H1 (cell line): Measurements from ENCODE around the gene SLC22A23. TPM values are rescaled to one million over a fixed set of nuclear protein-coding genes. Genes with fewer than 3 reads are reported as not detected.

Source experiments
- CTCF ChIA-PET: fragments of 300-600 bp; sonication (Branson Sonifier 250); formaldehyde crosslinking; loops from one replicate; lab custom pipeline; 2021; ENCODE audit not compliant: partially characterized antibody; lab: Charles Lee
- POLR2A ChIA-PET: fragments of 300-600 bp; sonication (Branson Sonifier 250); formaldehyde crosslinking; loops from one replicate; lab custom pipeline; 2021; ENCODE audit warnings: inconsistent platforms; ENCODE audit not compliant: partially characterized antibody; lab: Charles Lee
- DNase-seq, 2 experiments: peaks; one replicate each; pipeline versions ENCODE4 v3.0.0 to v3.0.0-alpha.2; 2010 to 2022; ENCODE audit warnings: low spot score in 2 of 2, low read depth in 1 of 2, mixed read lengths in 1 of 2
- FAIRE-seq: peaks from 2 replicates; lab custom pipeline; 2011; peaks lifted over from hg19 to GRCh38; lab: Jason Lieb, UNC
- H2AFZ ChIP-seq: 2 replicates; pipeline ENCODE4 v1.8.1; 2012; ENCODE audit warnings: low read length, inconsistent platforms
- H2AK5ac ChIP-seq: 2 replicates; pipeline ENCODE4 v1.6.1; 2013; ENCODE audit warnings: low read depth, low read length
- H2BK120ac ChIP-seq: replicated peaks from 2 replicates; pipeline ENCODE3; 2013; ENCODE audit warnings: low read depth, low read length, inconsistent platforms
- H2BK12ac ChIP-seq: 2 replicates; pipeline ENCODE4 v1.6.1; 2013; ENCODE audit warnings: low read depth, low read length
- H2BK15ac ChIP-seq: 2 replicates; pipeline ENCODE4 v1.6.1; 2013; ENCODE audit warnings: low read length
- H2BK20ac ChIP-seq: 2 replicates; pipeline ENCODE4 v1.6.1; 2013; ENCODE audit warnings: low read length
- H2BK5ac ChIP-seq: 2 replicates; pipeline ENCODE4 v1.6.1; 2013; ENCODE audit warnings: low read depth, low read length
- H3K14ac ChIP-seq: 2 replicates; pipeline ENCODE4 v1.6.1; 2013; ENCODE audit warnings: inconsistent platforms; ENCODE audit not compliant: insufficient read length
- H3K18ac ChIP-seq: 2 replicates; pipeline ENCODE4 v1.6.1; 2013; ENCODE audit warnings: low read length; ENCODE audit errors: extremely low read depth
- H3K23ac ChIP-seq: 2 replicates; pipeline ENCODE4 v1.6.1; 2013; ENCODE audit warnings: inconsistent platforms; ENCODE audit not compliant: insufficient read length
- H3K23me2 ChIP-seq: 2 replicates; pipeline ENCODE4 v1.6.1; 2013; ENCODE audit warnings: low read depth, low read length
- H3K27ac ChIP-seq: 2 replicates; pipeline ENCODE4 v1.6.1; 2011; ENCODE audit warnings: low read depth, low read length, inconsistent platforms
- H3K27me3 ChIP-seq, 4 experiments: replicated peaks in 1 of 4; 1 replicate in 1 of 4; 2 replicates in 3 of 4; pipeline versions ENCODE4 v1.6.1 to v1.8.1; 2011 to 2013; ENCODE audit warnings: low read length in 3 of 4, mild to moderate bottlenecking in 3 of 4, inconsistent platforms in 2 of 4, mixed read lengths in 2 of 4, moderate library complexity in 1 of 4; ENCODE audit not compliant: control insufficient read depth in 3 of 4, insufficient read depth in 3 of 4; ENCODE audit errors: extremely low read depth in 1 of 4
- H3K36me3 ChIP-seq, 4 experiments: 2 replicates each; pipeline versions ENCODE4 v1.6.1 to v1.8.1; 2011 to 2013; ENCODE audit warnings: mild to moderate bottlenecking in 4 of 4, low read length in 3 of 4, moderate library complexity in 2 of 4, control low read depth in 1 of 4, inconsistent platforms in 1 of 4; ENCODE audit not compliant: insufficient read depth in 4 of 4, control insufficient read depth in 2 of 4
- H3K4ac ChIP-seq: replicated peaks from 2 replicates; pipeline ENCODE3; 2013; ENCODE audit warnings: low read length, low read depth, mixed read lengths, inconsistent platforms; ENCODE audit not compliant: insufficient read length
- H3K4me1 ChIP-seq, 4 experiments: replicated peaks in 1 of 4; 1 replicate in 1 of 4; 2 replicates in 3 of 4; pipeline versions ENCODE4 v1.6.1 to v1.8.1; 2011 to 2013; ENCODE audit warnings: low read length in 3 of 4, inconsistent platforms in 2 of 4, mixed read lengths in 1 of 4; ENCODE audit not compliant: insufficient read depth in 4 of 4, control insufficient read depth in 3 of 4
- H3K4me2 ChIP-seq, 2 experiments: 2 replicates each; pipeline versions ENCODE4 v1.6.1 to v1.8.1; 2011 to 2013; ENCODE audit warnings: low read depth in 2 of 2, low read length in 2 of 2, control low read depth in 1 of 2, inconsistent platforms in 1 of 2, mild to moderate bottlenecking in 1 of 2; ENCODE audit not compliant: insufficient read depth in 1 of 2
- H3K4me3 ChIP-seq, 4 experiments: fragments of 200-600, 300-600 bp in 1 of 4; sonication (generic), shearing (Covaris generic), sonication (Bioruptor Twin) in 1 of 4; 2 replicates each; pipeline versions ENCODE4 v1.5.1 to v1.8.1; 2011 to 2016; ENCODE audit warnings: low read length in 4 of 4, low read depth in 3 of 4, control low read depth in 2 of 4, inconsistent platforms in 2 of 4, mild to moderate bottlenecking in 2 of 4, mixed read lengths in 1 of 4, moderate library complexity in 1 of 4; ENCODE audit not compliant: insufficient read depth in 2 of 4; ENCODE audit errors: extremely low read depth in 1 of 4
- H3K56ac ChIP-seq: replicated peaks from 2 replicates; pipeline ENCODE3; 2013; ENCODE audit warnings: low read depth, mild to moderate bottlenecking, mixed read lengths, low read length, inconsistent platforms; ENCODE audit not compliant: insufficient read length
- H3K79me1 ChIP-seq: 2 replicates; pipeline ENCODE4 v1.6.1; 2013; ENCODE audit warnings: low read depth, low read length, control low read depth
- H3K79me2 ChIP-seq, 2 experiments: 2 replicates each; pipeline versions ENCODE4 v1.6.1 to v1.8.1; 2012 to 2013; ENCODE audit warnings: low read length in 2 of 2, mild to moderate bottlenecking in 2 of 2, inconsistent platforms in 1 of 2; ENCODE audit not compliant: insufficient read depth in 2 of 2, control insufficient read depth in 1 of 2
- H3K9ac ChIP-seq, 4 experiments: replicated peaks in 1 of 4; 1 replicate in 1 of 4; 2 replicates in 3 of 4; pipeline versions ENCODE4 v1.6.1 to v1.8.1; 2011 to 2013; ENCODE audit warnings: low read depth in 3 of 4, low read length in 3 of 4, control low read depth in 2 of 4, mild to moderate bottlenecking in 2 of 4, moderate library complexity in 2 of 4, inconsistent platforms in 1 of 4; ENCODE audit errors: extremely low read depth in 1 of 4
- H3K9me3 ChIP-seq, 2 experiments: 2 replicates each; pipeline versions ENCODE4 v1.6.1 to v1.8.1; 2012 to 2013; ENCODE audit warnings: mild to moderate bottlenecking in 2 of 2, moderate library complexity in 2 of 2, control low read depth in 1 of 2, inconsistent platforms in 1 of 2, low read depth in 1 of 2, low read length in 1 of 2, mixed read lengths in 1 of 2; ENCODE audit not compliant: insufficient read depth in 2 of 2
- H4K20me1 ChIP-seq, 2 experiments: replicated peaks in 1 of 2; 2 replicates each; pipeline versions ENCODE3 to v1.8.1; 2011 to 2013; ENCODE audit warnings: inconsistent platforms in 2 of 2, low read length in 2 of 2, mild to moderate bottlenecking in 1 of 2; ENCODE audit not compliant: insufficient read depth in 2 of 2, control insufficient read depth in 1 of 2
- H4K5ac ChIP-seq: 2 replicates; pipeline ENCODE4 v1.6.1; 2013; ENCODE audit warnings: low read length, low read depth, mixed read lengths, inconsistent platforms; ENCODE audit not compliant: insufficient read length
- H4K8ac ChIP-seq: 2 replicates; pipeline ENCODE4 v1.8.0; 2013; ENCODE audit warnings: mild to moderate bottlenecking, moderate library complexity, low read length, inconsistent platforms; ENCODE audit not compliant: insufficient read depth; ENCODE audit errors: extremely low read depth
- H4K91ac ChIP-seq: replicated peaks from 2 replicates; pipeline ENCODE3; 2013; ENCODE audit warnings: low read length, mixed read lengths, inconsistent platforms; ENCODE audit not compliant: insufficient read length
- BACH1 ChIP-seq: IDR thresholded peaks from 2 replicates; pipeline ENCODE4 v1.6.1; 2012; ENCODE audit warnings: low read length, improper control_type of control experiment
- CBX8 ChIP-seq: fragments of 300-800, 300-1000 bp; sonication (generic); IDR thresholded peaks from 2 replicates; pipeline ENCODE4 v1.7.1; 2016; ENCODE audit warnings: low read depth, low read length, borderline replicate concordance
- CTCF ChIP-seq, 3 experiments: IDR thresholded peaks; 1 replicate in 2 of 3; 2 replicates in 1 of 3; pipeline versions ENCODE4 v1.5.1 to v1.6.1; 2011; ENCODE audit warnings: low read length in 3 of 3, mild to moderate bottlenecking in 3 of 3, inconsistent platforms in 2 of 3, low read depth in 1 of 3, moderate library complexity in 1 of 3; ENCODE audit not compliant: insufficient read depth in 1 of 3; ENCODE audit errors: control extremely low read depth in 1 of 3
- E2F6 ChIP-seq: IDR thresholded peaks from 2 replicates; pipeline ENCODE4 v1.6.1; 2012; ENCODE audit warnings: inconsistent platforms
- EP300 ChIP-seq, 2 experiments: IDR thresholded peaks; 1 replicate in 1 of 2; 2 replicates in 1 of 2; pipeline ENCODE4 v1.6.1; 2011 to 2012; ENCODE audit warnings: low read depth in 2 of 2, low read length in 2 of 2, mild to moderate bottlenecking in 2 of 2, borderline replicate concordance in 1 of 2, inconsistent platforms in 1 of 2, moderate library complexity in 1 of 2
- GABPA ChIP-seq: IDR thresholded peaks from 2 replicates; pipeline ENCODE4 v1.6.1; 2011; ENCODE audit warnings: mild to moderate bottlenecking, low read length, moderate library complexity, borderline replicate concordance; ENCODE audit not compliant: insufficient read depth
- JUND ChIP-seq: IDR thresholded peaks from 2 replicates; pipeline ENCODE4 v1.6.1; 2011; ENCODE audit warnings: mild to moderate bottlenecking, improper control_type of control experiment, low read length
- NRF1 ChIP-seq: IDR thresholded peaks from 2 replicates; pipeline ENCODE4 v1.6.1; 2011; ENCODE audit warnings: mild to moderate bottlenecking, low read depth, low read length, improper control_type of control experiment
- SIRT6 ChIP-seq: IDR thresholded peaks from one replicate; pipeline ENCODE4 v1.7.1; 2012; ENCODE audit warnings: low read length, inconsistent platforms
- SP4 ChIP-seq: IDR thresholded peaks from 2 replicates; pipeline ENCODE4 v1.6.1; 2012; ENCODE audit warnings: low read length, inconsistent platforms
- TAF7 ChIP-seq: optimal IDR thresholded peaks from 2 replicates; pipeline ENCODE3; 2011; ENCODE audit warnings: low read depth, mild to moderate bottlenecking, inconsistent platforms, low read length, moderate library complexity, borderline replicate concordance
- WGBS, 2 experiments: shearing (Covaris generic) in 1 of 2; methylation state at CpG; one replicate each; pipeline versions ENCODE4 v1.1.6 to v1.1.7; 2013 to 2015; ENCODE audit warnings: low lambda C conversion rate in 2 of 2, mixed read lengths in 2 of 2, inconsistent platforms in 1 of 2, low coverage in 1 of 2, missing lambda C conversion rate in 1 of 2; ENCODE audit not compliant: insufficient replicate concordance in 2 of 2, insufficient coverage in 1 of 2, insufficient read length in 1 of 2; ENCODE audit errors: extremely low coverage in 1 of 2, missing lambda C conversion rate in 1 of 2; 5-methylcytosine and 5-hydroxymethylcytosine counted together
- polyA plus RNA-seq, 7 experiments: library from polyadenylated mRNA; depleted of rRNA in 3 of 7; stranded (reverse) in 5 of 7; unstranded in 2 of 7; fragments of >200 nt in 5 of 7; fragments of 200-250 nt in 2 of 7; gene quantifications; 1 replicate in 5 of 7; 2 replicates in 1 of 7; 4 replicates in 1 of 7; pipeline versions ENCODE4 v1.2.1 to v1.2.3, GENCODE V29; 2011 to 2013; ENCODE audit warnings: missing spikeins in 2 of 7, mixed read lengths in 2 of 7
- total RNA-seq: library from RNA; stranded (reverse); fragmentation: NEBNext Ultra II Directional; extraction: Animal tissue kit (Norgen Biotek cat#: 25700); gene quantifications from 2 replicates; pipeline ENCODE4 v1.2.1, GENCODE V29; 2021

SLC22A23 gene
- total and polyA plus RNA-seq, 2 of the 8 experiments (the other 6 are each of a cell fraction or from before 2014, with no cell fraction given): 9.9 to 38.4 TPM

GRCh38 chr6:3323148-3323547 lies 133.7 kb downstream of the SLC22A23 start:
- CTCF ChIA-PET: interaction anchor here (1.1 to 2.8 kb wide), 5 partner anchors 11 to 72 kb away, joined by 3 to 10 read pairs (median 5); no protein-coding TSS in a partner anchor
- no peaks in the 10 kb centered on the region for H3K9me3 ChIP-seq
- no peak overlapping the region for H3K4ac ChIP-seq
- POLR2A ChIA-PET: no interaction called here
- no peak overlapping the region for H3K14ac ChIP-seq
- H3K9ac ChIP-seq: no peak overlapping the region
- no peak overlapping the region for H2BK15ac ChIP-seq
- H3K27me3 ChIP-seq: no peaks in the 10 kb centered on the region
- H3K18ac ChIP-seq: no peak overlapping the region
- H3K4me1 ChIP-seq: peaks cover 0 to 5% (median 2%) of the 10 kb centered on the region in 4 experiments; a peak in 1 of 7 replicates
- DNase-seq (no peak), FAIRE-seq (no peak)
- H4K5ac ChIP-seq: no peak overlapping the region
- no peak overlapping the region for H2AK5ac ChIP-seq
- no peak overlapping the region for H3K56ac ChIP-seq
- H3K79me2 ChIP-seq: no peaks in the 10 kb centered on the region; a peak in 1 of 4 replicates
- H4K91ac ChIP-seq: no peak overlapping the region
- peaks cover 0 to 2% of the 10 kb centered on the region in 2 experiments for H4K20me1 ChIP-seq
- H2BK12ac ChIP-seq: no peak overlapping the region
- H3K36me3 ChIP-seq: peaks cover 0 to 2% (median 0%) of the 10 kb centered on the region in 4 experiments; a peak in 1 of 8 replicates
- no peak overlapping the region for H2BK5ac ChIP-seq
- peaks cover 2% of the 10 kb centered on the region for H3K79me1 ChIP-seq
- no peak overlapping the region for H2AFZ ChIP-seq
- H3K23ac ChIP-seq: no peak overlapping the region
- WGBS, 2 experiments: 93% methylated on average over 3 of the region's 3 CpGs; no CpG with 5 or more reads in 1 of the 2 experiments
- H2BK20ac ChIP-seq: no peak overlapping the region
- H4K8ac ChIP-seq: no peak overlapping the region
- no peaks in the 10 kb centered on the region for H3K23me2 ChIP-seq
- H3K4me3 ChIP-seq: no peak overlapping the region
- no peak overlapping the region for H3K4me2 ChIP-seq
- H2BK120ac ChIP-seq: no peak overlapping the region
- no peak overlapping the region for H3K27ac ChIP-seq
- TF ChIP-seq TAF7 (no peak), EP300 (IDR thresholded peaks at IDR 0.05; ENCODE audit: borderline replicate concordance in 1 of 2, low read depth in 2 of 2, low read length in 2 of 2) (no peak), BACH1 (no peak), JUND (no peak), CBX8 (no peak), NRF1 (no peak), GABPA (no peak), SP4 (no peak), E2F6 (no peak), CTCF (IDR thresholded peaks at IDR 0.05; ENCODE audit: control extremely low read depth in 1 of 3, insufficient read depth in 1 of 3, low read depth in 1 of 3, low read length in 3 of 3) (no peak), SIRT6 (no peak)
